Kidney (tissue), 14 donors: Measurements from ENCODE around the gene BORCS5. TPM values are rescaled to one million over a fixed set of nuclear protein-coding genes. Genes with fewer than 3 reads are reported as not detected.

Experiments
- DNase-seq, 5 donors: peaks; one replicate each; pipeline ENCODE4 v3.0.0-alpha.2; 2013 to 2020
- FAIRE-seq: peaks from 2 replicates; lab custom pipeline; 2012; peaks lifted over from hg19 to GRCh38; lab: Jason Lieb, UNC
- H3K27ac ChIP-seq, 2 donors: one replicate each; pipeline ENCODE4 v1.7.0; 2013; ENCODE audit warnings: low read depth in 2 of 2, low read length in 2 of 2, inconsistent platforms in 1 of 2
- H3K27me3 ChIP-seq: one replicate; pipeline ENCODE4 v1.7.1; 2013; ENCODE audit warnings: low read length, inconsistent platforms; ENCODE audit not compliant: control insufficient read depth, insufficient read depth
- H3K36me3 ChIP-seq, 3 donors: one replicate each; pipeline versions ENCODE4 v1.7.0 to v1.7.1; 2013; ENCODE audit warnings: low read length in 3 of 3, control low read depth in 1 of 3, inconsistent platforms in 1 of 3; ENCODE audit not compliant: insufficient read depth in 3 of 3, control insufficient read depth in 2 of 3
- H3K4me1 ChIP-seq, 3 donors: one replicate each; pipeline versions ENCODE4 v1.7.0 to v1.7.1; 2013; ENCODE audit warnings: low read length in 3 of 3, inconsistent platforms in 1 of 3, low read depth in 1 of 3; ENCODE audit not compliant: control insufficient read depth in 2 of 3, insufficient read depth in 2 of 3
- H3K4me3 ChIP-seq, 3 donors: one replicate each; pipeline versions ENCODE4 v1.7.0 to v1.8.1; 2013; ENCODE audit warnings: low read length in 3 of 3, control low read depth in 1 of 3, inconsistent platforms in 1 of 3
- H3K9ac ChIP-seq, 3 donors: one replicate each; pipeline versions ENCODE4 v1.7.0 to v1.7.1; 2013; ENCODE audit warnings: low read length in 3 of 3, control low read depth in 1 of 3, inconsistent platforms in 1 of 3
- H3K9me3 ChIP-seq, 3 donors: one replicate each; pipeline versions ENCODE4 v1.7.0 to v1.7.1; 2013; ENCODE audit warnings: low read length in 3 of 3, control low read depth in 1 of 3, inconsistent platforms in 1 of 3; ENCODE audit not compliant: control insufficient read depth in 2 of 3, insufficient read depth in 1 of 3
- CTCF ChIP-seq: IDR thresholded peaks from 3 replicates; pipeline ENCODE4 v1.5.1; 2012; ENCODE audit warnings: mild to moderate bottlenecking, moderate library complexity, borderline replicate concordance; ENCODE audit not compliant: insufficient read depth; ENCODE audit errors: extremely low read depth
- intact Hi-C: fragments of 100-400 bp; cut with DNase I; formaldehyde crosslinking; loops from one replicate; pipeline ENCODE4 v1.11.1; 2022
- polyA plus RNA-seq: library from polyadenylated mRNA; stranded (reverse); fragments of 350-450 nt; fragmentation: Illumina TruSeq; extraction: RNeasy Lipid Tissue Mini Kit (QIAGEN cat#74804); gene quantifications from one replicate; pipeline ENCODE4 v1.2.3, GENCODE V29; 2014; ENCODE audit warnings: low read depth, low replicate concordance; ENCODE audit not compliant: insufficient read depth
- total RNA-seq: library from RNA; stranded (reverse); fragmentation: NEBNext Ultra II Directional; extraction: Animal tissue kit (Norgen Biotek cat#: 25700); gene quantifications from one replicate; pipeline ENCODE4 v1.2.1, GENCODE V29; 2021
- donor health status: control.
- donor health status: control.
- donor health status: control.
- donor health status: control.
- donor health status: control.
- donor health status: DM: yes; HTN: yes; CAD: no.
- donor health status: Normal renal cell carcinoma (clear cell type).

BORCS5 gene
- total and polyA plus RNA-seq, 2 donors from 2014 or later, result 11.2 to 14.0 TPM

DNA sequence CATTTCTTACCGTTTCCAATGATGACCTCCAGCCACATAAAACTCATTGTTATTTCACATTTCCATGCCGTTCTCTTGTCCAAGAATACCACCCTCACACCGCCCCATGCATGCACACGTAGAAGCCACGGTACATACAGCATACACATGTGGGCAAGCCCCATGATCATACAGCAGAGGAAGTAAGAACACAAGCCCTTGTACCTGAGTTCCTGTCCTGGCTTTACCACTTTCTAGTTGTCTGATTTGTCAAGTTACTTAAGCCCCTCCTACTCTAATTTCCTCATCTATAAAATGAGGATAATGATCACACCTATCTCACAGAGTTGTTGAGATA lies 145.9 kb downstream of the BORCS5 start:
- H3K4me3 ChIP-seq, result no peak overlapping the region
- intact Hi-C loops, result no loop called here
- peaks cover 0 to 14% (median 7%) of the 10 kb centered on the region in 3 donors for H3K4me1 ChIP-seq
- no peak overlapping the region for H3K27ac ChIP-seq
- H3K9ac ChIP-seq, result no peak overlapping the region
- H3K27me3 ChIP-seq, result no peaks in the 10 kb centered on the region
- TF ChIP-seq CTCF, result no peak
- no peaks in the 10 kb centered on the region for H3K36me3 ChIP-seq
- DNase-seq (no peak), FAIRE-seq (no peak)
- no peaks in the 10 kb centered on the region for H3K9me3 ChIP-seq

DNA sequence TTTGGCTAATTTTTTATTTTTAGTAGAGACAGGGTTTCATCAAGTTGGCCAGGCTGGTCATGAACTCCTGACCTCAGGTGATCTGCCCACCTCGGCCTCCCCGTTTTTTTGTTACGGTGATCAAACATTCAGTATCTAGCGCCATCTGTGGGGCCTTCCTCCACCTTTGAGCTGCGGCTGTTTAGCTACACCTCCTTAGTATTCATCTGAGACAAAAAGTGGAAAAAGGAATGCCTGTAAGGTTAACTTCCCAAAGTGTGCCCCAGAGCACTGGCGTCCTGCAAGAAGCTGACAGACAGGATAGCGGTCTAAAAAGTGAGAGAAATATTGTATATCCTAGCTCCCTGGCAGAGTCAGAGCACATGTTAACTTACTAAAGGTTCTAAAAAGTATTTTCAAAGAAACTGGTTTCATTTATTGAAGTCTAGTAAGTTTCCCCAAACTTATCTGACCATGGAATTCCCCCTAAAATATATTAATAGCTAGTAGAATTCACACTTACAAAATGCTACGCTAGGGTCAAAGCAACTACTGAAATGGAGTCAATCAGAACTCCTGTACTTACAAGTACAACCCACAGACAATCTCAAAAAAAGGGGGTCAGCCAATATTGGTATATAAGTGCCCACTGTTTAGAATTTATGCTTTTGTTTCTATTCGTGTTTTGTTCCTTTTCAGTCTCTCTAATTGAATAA lies 146.7 kb downstream of the BORCS5 start:
- intact Hi-C loops, result no loop called here
- no peak for DNase-seq
- peaks cover 0 to 14% (median 7%) of the 10 kb centered on the region in 3 donors for H3K4me1 ChIP-seq
- no peak for FAIRE-seq
- H3K27ac ChIP-seq, result no peak overlapping the region
- H3K27me3 ChIP-seq, result no peaks in the 10 kb centered on the region
- no peak overlapping the region for H3K9ac ChIP-seq
- H3K4me3 ChIP-seq, result no peak overlapping the region
- no peaks in the 10 kb centered on the region for H3K36me3 ChIP-seq
- TF ChIP-seq CTCF, result no peak
- no peaks in the 10 kb centered on the region for H3K9me3 ChIP-seq

GRCh38 chr12:12505544-12506495 lies 148.9 kb downstream of the BORCS5 start:
- DNase-seq (peak in 2 of 5 donors; percentile 52 to 67), FAIRE-seq (no peak)
- Histone ChIP-seq H3K27me3 (no peaks in the 10 kb centered on the region), H3K36me3 (no peaks in the 10 kb centered on the region), H3K9me3 (no peaks in the 10 kb centered on the region), H3K4me3 (peak overlapping the region in 2 of 3 donors; percentile 24 to 33), H3K4me1 (peaks cover 0 to 17% (median 7%) of the 10 kb centered on the region in 3 donors), H3K27ac (peak overlapping the region; percentile 29 to 71), H3K9ac (no peak overlapping the region)
- intact Hi-C loops, result no loop called here
- no peak for TF ChIP-seq CTCF
